MCF 10A (cell line): ENCODE results near the gene PTPRG. TPM values are rescaled to one million over a fixed set of nuclear protein-coding genes. Genes with fewer than 3 reads are reported as not detected.
A peak's percentile ranks its signal among the peaks of the same experiment; 100 is the strongest.

ENCODE experiments used
- BruUV-seq: library from RNA; stranded (reverse); fragments of 400-500 nt; replicated peaks from 2 replicates; lab custom pipeline; 2021; lab: Mats Ljungman, UMichigan
- CTCF ChIA-PET: fragments of 300-600 bp; sonication (Branson Sonifier 250); formaldehyde crosslinking; extraction: SDS; loops from one replicate; lab custom pipeline; 2021; ENCODE audit warnings: antibody characterized with exemption, inconsistent platforms; lab: Yijun Ruan, JAX
- POLR2A ChIA-PET: fragments of 300-600, 350-650 bp; sonication (Branson Sonifier 250); formaldehyde crosslinking; extraction: SDS; loops from one replicate; lab custom pipeline; 2020; ENCODE audit warnings: antibody characterized with exemption, inconsistent platforms; lab: Yijun Ruan, JAX
- DNase-seq: peaks from one replicate; pipeline ENCODE4 v3.0.0-alpha.2; 2018; ENCODE audit not compliant: unreplicated experiment
- H3K27ac Mint-ChIP-seq: one replicate; pipeline ENCODE4 v1.8.0; 2022; ENCODE audit warnings: mild to moderate bottlenecking, low read depth, mixed read lengths; ENCODE audit not compliant: unreplicated experiment
- H3K27me3 Mint-ChIP-seq: one replicate; pipeline ENCODE4 v1.8.0; 2022; ENCODE audit warnings: mixed read lengths; ENCODE audit not compliant: insufficient read depth, unreplicated experiment
- H3K36me3 Mint-ChIP-seq: one replicate; pipeline ENCODE4 v1.8.0; 2022; ENCODE audit warnings: mild to moderate bottlenecking, moderate library complexity, mixed read lengths; ENCODE audit not compliant: insufficient read depth, unreplicated experiment
- H3K4me1 Mint-ChIP-seq: one replicate; pipeline ENCODE4 v1.8.0; 2022; ENCODE audit warnings: mixed read lengths; ENCODE audit not compliant: insufficient read depth, unreplicated experiment
- H3K4me3 Mint-ChIP-seq: one replicate; pipeline ENCODE4 v1.8.0; 2022; ENCODE audit warnings: mild to moderate bottlenecking, moderate library complexity, mixed read lengths; ENCODE audit not compliant: unreplicated experiment
- H3K9me3 Mint-ChIP-seq: one replicate; pipeline ENCODE4 v1.8.0; 2022; ENCODE audit warnings: mixed read lengths; ENCODE audit not compliant: unreplicated experiment
- CTCF ChIP-seq: fragments of 200-600 bp; IDR thresholded peaks from one replicate; pipeline ENCODE4 v1.8.0; 2022; ENCODE audit warnings: antibody characterized with exemption, mild to moderate bottlenecking; ENCODE audit not compliant: unreplicated experiment
- intact Hi-C: fragments of 100-400 bp; cut with micrococcal nuclease; formaldehyde crosslinking; loops from 2 replicates; pipeline ENCODE4 v1.14.1; 2022
- total RNA-seq: library from RNA; stranded (reverse); gene quantifications from 2 replicates; pipeline ENCODE4 v1.2.3, GENCODE V29; 2022

The PTPRG gene
- total RNA-seq, 1 experiment from 2014 or later = 54.5 TPM

- DNase-seq = peak; percentile 39
- no TSS peak for BruUV-seq
- peak; percentile 41 for TF ChIP-seq CTCF
- no peaks in the 10 kb centered on the region for H3K9me3 Mint-ChIP-seq
- H3K36me3 Mint-ChIP-seq = no peaks in the 10 kb centered on the region
- intact Hi-C loops = loop anchor here (1.0 to 5.0 kb wide), 4 partner anchors 193 to 330 kb away; partner anchors contain the start of gene PTPRG
- no peaks in the 10 kb centered on the region for H3K27me3 Mint-ChIP-seq
- POLR2A ChIA-PET = interaction anchor here (0.7 to 1.3 kb wide), 3 partner anchors 12 to 46 kb away, joined by 3 to 4 read pairs (median 3); no protein-coding TSS in a partner anchor
- no peak overlapping the region for H3K27ac Mint-ChIP-seq
- no peak overlapping the region for H3K4me3 Mint-ChIP-seq
- CTCF ChIA-PET = interaction anchor here (0.6 to 8.2 kb wide), 29 partner anchors 8 to 329 kb away, joined by 3 to 135 read pairs (median 4); no protein-coding TSS in a partner anchor
- H3K4me1 Mint-ChIP-seq = peaks cover 25% of the 10 kb centered on the region
Measured at GRCh38 chr3:61858054-61858453, 296.7 kb downstream of the PTPRG start.

- CTCF ChIA-PET = interaction anchor here (0.7 to 4.8 kb wide), 4 partner anchors 75 to 328 kb away, joined by 3 to 34 read pairs (median 4); partner anchors contain the start of gene PTPRG
- Mint-ChIP-seq H3K9me3 (no peaks in the 10 kb centered on the region), H3K36me3 (no peaks in the 10 kb centered on the region), H3K4me1 (peaks cover 21% of the 10 kb centered on the region), H3K27me3 (no peaks in the 10 kb centered on the region), H3K27ac (no peak overlapping the region), H3K4me3 (no peak overlapping the region)
- POLR2A ChIA-PET = no interaction called here
- no peak for DNase-seq
- BruUV-seq = no TSS peak
- intact Hi-C loops = no loop called here
- no peak for TF ChIP-seq CTCF
Measured at GRCh38 chr3:61861410-61861809, 300.0 kb downstream of the PTPRG start.

GRCh38 chr3:61862614-61863289 lies 301.4 kb downstream of the PTPRG start:
- no peaks in the 10 kb centered on the region for H3K27me3 Mint-ChIP-seq
- CTCF ChIA-PET = interaction anchor here (0.6 to 4.8 kb wide), 2 partner anchors 158 to 326 kb away, joined by 3 to 34 read pairs; no protein-coding TSS in a partner anchor

More at GRCh38 chr3:61862614-61863289, 301.4 kb downstream of the PTPRG start:
- DNase-seq = no peak
- no TSS peak for BruUV-seq
- H3K4me1 Mint-ChIP-seq = peaks cover 8% of the 10 kb centered on the region
- H3K27ac Mint-ChIP-seq = no peak overlapping the region
- TF ChIP-seq CTCF = no peak
- intact Hi-C loops = no loop called here
- no peaks in the 10 kb centered on the region for H3K36me3 Mint-ChIP-seq
- H3K4me3 Mint-ChIP-seq = no peak overlapping the region
- no peaks in the 10 kb centered on the region for H3K9me3 Mint-ChIP-seq
- POLR2A ChIA-PET = interaction anchor here (0.6 kb wide), 1 partner anchor 229 kb away, joined by 3 read pairs; no protein-coding TSS in a partner anchor
